ENCODE results near the gene AOC3.

- TF ChIP-seq CTCF (IDR thresholded peaks at IDR 0.05; ENCODE audit: borderline replicate concordance, extremely low read depth, low read length, poor library complexity, severe bottlenecking) (no peak), EZH2 (IDR thresholded peaks at IDR 0.05; ENCODE audit: borderline replicate concordance, low read depth, low read length, severe bottlenecking) (no peak)
Measured at GRCh38 chr17:42844271-42844670, 6.7 kb upstream of the AOC3 start, which contains the start of gene AOC2.
